Smooth muscle cell (in vitro differentiated cells): ENCODE data around the gene MMP24OS. TPM values are rescaled to one million over a fixed set of nuclear protein-coding genes. Genes with fewer than 3 reads are reported as not detected.

Experiments used
- DNase-seq: peaks from one replicate; lab custom pipeline; 2025; ENCODE audit not compliant: unreplicated experiment; lab: John Stamatoyannopoulos, UW
- H2AFZ ChIP-seq: fragments of 200-600 bp; sonication (generic); 2 replicates; pipeline ENCODE4 v1.6.0; 2016; ENCODE audit warnings: antibody characterized with exemption, low read depth, mild to moderate bottlenecking
- H3F3A ChIP-seq: fragments of 200-600 bp; sonication (generic); 2 replicates; pipeline ENCODE4 v1.6.0; 2017; ENCODE audit warnings: antibody characterized with exemption, low read depth
- H3K27ac ChIP-seq: fragments of 200-600 bp; sonication (generic); 2 replicates; pipeline ENCODE4 v1.5.1; 2016; ENCODE audit warnings: low read depth, mild to moderate bottlenecking
- H3K27me3 ChIP-seq: fragments of 200-600 bp; sonication (generic); 2 replicates; pipeline ENCODE4 v1.6.1; 2016; ENCODE audit warnings: low read depth, mild to moderate bottlenecking
- H3K36me3 ChIP-seq: fragments of 200-600 bp; sonication (generic); 2 replicates; pipeline ENCODE4 v1.5.1; 2016; ENCODE audit warnings: low read depth
- H3K4me1 ChIP-seq: fragments of 200-600 bp; sonication (generic); 2 replicates; pipeline ENCODE4 v1.5.1; 2016; ENCODE audit warnings: low read depth
- H3K4me2 ChIP-seq: fragments of 200-600 bp; sonication (generic); 2 replicates; pipeline ENCODE4 v1.6.0; 2016; ENCODE audit warnings: mild to moderate bottlenecking
- H3K4me3 ChIP-seq: fragments of 200-600 bp; sonication (generic); 2 replicates; pipeline ENCODE4 v1.5.1; 2016; ENCODE audit warnings: mild to moderate bottlenecking
- H3K79me2 ChIP-seq: fragments of 200-600 bp; sonication (generic); 2 replicates; pipeline ENCODE4 v1.6.0; 2016; ENCODE audit warnings: low read depth, mild to moderate bottlenecking
- H3K9ac ChIP-seq: fragments of 200-600 bp; sonication (generic); 2 replicates; pipeline ENCODE4 v1.6.0; 2016; ENCODE audit warnings: low read depth
- H3K9me3 ChIP-seq: fragments of 200-600 bp; sonication (generic); replicated peaks from 2 replicates; pipeline ENCODE4 v1.5.1; 2016; ENCODE audit warnings: low read depth
- H4K20me1 ChIP-seq: fragments of 200-600 bp; sonication (generic); 2 replicates; pipeline ENCODE4 v1.6.0; 2016; ENCODE audit warnings: low read depth
- WGBS: methylation state at CpG from one replicate; pipeline ENCODE4 v1.1.7; 2016; ENCODE audit warnings: low lambda C conversion rate; 5-methylcytosine and 5-hydroxymethylcytosine counted together
- polyA plus RNA-seq: library from polyadenylated mRNA; unstranded; fragments of >200 nt; fragmentation: Nextera tagmentation; extraction: Ambion mirVana; gene quantifications from 2 replicates; pipeline ENCODE4 v1.2.1, GENCODE V29; 2016
- total RNA-seq: library from RNA; depleted of rRNA; stranded (reverse); fragments of >200 nt; gene quantifications from 2 replicates; pipeline ENCODE4 v1.2.3, GENCODE V29; 2014
- TF ChIP-seq, protein P1 (sequence below): fragments of 200-600 bp; sonication (generic); IDR thresholded peaks from 2 replicates; pipeline ENCODE4 v1.5.1; 2017; ENCODE audit warnings: borderline replicate concordance, mild to moderate bottlenecking, antibody characterized with exemption; ENCODE audit not compliant: insufficient read depth, poor library complexity, severe bottlenecking

The MMP24OS gene
- total and polyA plus RNA-seq, 2 experiments from 2014 or later: 14.3 to 44.7 TPM

DNA sequence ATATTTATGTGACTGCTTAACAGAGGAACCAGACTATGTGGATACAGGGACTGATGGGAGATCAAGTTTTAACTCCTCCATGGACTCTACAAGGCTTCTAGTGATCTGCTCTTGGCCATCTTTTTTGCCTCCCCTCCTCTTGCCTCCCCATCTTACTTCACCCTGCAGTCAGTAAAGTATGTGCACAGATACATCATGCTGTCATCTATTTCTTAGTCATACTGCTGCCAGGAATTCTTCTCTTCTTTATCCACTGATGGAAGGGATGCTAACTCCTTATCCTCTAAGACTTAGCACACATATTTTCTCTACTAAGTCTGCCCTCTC is 41.9 kb upstream of the MMP24OS start:
- no peak for DNase-seq

DNA sequence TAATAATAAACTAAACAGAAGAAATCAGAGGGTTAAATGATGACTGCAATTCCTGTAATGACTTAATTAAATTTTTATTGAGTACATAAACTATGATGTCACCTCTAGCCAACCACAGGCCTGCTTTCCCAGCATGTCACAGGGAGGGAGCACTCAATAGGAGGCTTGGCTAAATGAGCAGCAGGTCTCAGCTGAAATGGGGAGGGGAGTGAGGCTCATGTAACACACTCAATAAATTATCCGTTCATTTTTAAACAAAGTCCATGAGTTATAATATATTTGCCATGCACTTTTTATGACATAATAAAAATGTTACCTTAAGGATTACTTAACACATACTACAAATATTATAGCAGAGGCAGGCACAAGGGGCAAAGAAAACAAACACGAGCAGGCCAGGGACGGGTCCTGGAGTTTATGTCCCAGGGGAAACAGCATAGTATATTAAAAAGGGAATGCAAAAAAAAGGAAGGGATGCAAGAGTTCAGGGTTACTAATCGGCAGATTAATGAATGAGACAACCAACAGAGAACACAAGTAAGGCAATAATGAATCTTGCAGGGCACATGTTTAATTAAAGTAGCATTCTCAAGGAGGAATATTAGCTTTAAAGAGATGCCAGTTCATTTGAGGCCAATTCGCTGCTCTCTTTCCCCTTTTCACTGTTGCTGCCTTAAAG is 41.4 kb upstream of the MMP24OS start:
- no peak for DNase-seq
- Histone ChIP-seq H3K9ac (peak overlapping the region; percentile 31), H3K4me1 (peaks cover 17% of the 10 kb centered on the region), H3K27me3 (no peaks in the 10 kb centered on the region), H3K9me3 (no peaks in the 10 kb centered on the region), H3K4me2 (peak overlapping the region; percentile 76), H3K36me3 (no peaks in the 10 kb centered on the region), H2AFZ (no peak overlapping the region), H4K20me1 (no peaks in the 10 kb centered on the region), H3F3A (peaks cover 5% of the 10 kb centered on the region), H3K4me3 (no peak overlapping the region), H3K79me2 (no peaks in the 10 kb centered on the region), H3K27ac (peak overlapping the region; percentile 95)
- TF ChIP-seq, protein P1, sequence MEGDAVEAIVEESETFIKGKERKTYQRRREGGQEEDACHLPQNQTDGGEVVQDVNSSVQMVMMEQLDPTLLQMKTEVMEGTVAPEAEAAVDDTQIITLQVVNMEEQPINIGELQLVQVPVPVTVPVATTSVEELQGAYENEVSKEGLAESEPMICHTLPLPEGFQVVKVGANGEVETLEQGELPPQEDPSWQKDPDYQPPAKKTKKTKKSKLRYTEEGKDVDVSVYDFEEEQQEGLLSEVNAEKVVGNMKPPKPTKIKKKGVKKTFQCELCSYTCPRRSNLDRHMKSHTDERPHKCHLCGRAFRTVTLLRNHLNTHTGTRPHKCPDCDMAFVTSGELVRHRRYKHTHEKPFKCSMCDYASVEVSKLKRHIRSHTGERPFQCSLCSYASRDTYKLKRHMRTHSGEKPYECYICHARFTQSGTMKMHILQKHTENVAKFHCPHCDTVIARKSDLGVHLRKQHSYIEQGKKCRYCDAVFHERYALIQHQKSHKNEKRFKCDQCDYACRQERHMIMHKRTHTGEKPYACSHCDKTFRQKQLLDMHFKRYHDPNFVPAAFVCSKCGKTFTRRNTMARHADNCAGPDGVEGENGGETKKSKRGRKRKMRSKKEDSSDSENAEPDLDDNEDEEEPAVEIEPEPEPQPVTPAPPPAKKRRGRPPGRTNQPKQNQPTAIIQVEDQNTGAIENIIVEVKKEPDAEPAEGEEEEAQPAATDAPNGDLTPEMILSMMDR: no peak
- 59% methylated on average over 5 of the region's 5 CpGs for WGBS

More for the DNA sequence above, 41.9 kb upstream of the MMP24OS start:
- H3K4me1 ChIP-seq: peaks cover 17% of the 10 kb centered on the region
- H3K79me2 ChIP-seq: no peaks in the 10 kb centered on the region
- H3F3A ChIP-seq: peaks cover 5% of the 10 kb centered on the region
- no peaks in the 10 kb centered on the region for H3K27me3 ChIP-seq
- TF ChIP-seq, protein P1: no peak
- no peak overlapping the region for H2AFZ ChIP-seq
- no peaks in the 10 kb centered on the region for H3K36me3 ChIP-seq
- peak overlapping the region; percentile 95 for H3K27ac ChIP-seq
- no peaks in the 10 kb centered on the region for H3K9me3 ChIP-seq
- peak overlapping the region; percentile 62 for H3K9ac ChIP-seq
- H3K4me3 ChIP-seq: no peak overlapping the region
- peak overlapping the region; percentile 76 for H3K4me2 ChIP-seq
- H4K20me1 ChIP-seq: no peaks in the 10 kb centered on the region

DNA sequence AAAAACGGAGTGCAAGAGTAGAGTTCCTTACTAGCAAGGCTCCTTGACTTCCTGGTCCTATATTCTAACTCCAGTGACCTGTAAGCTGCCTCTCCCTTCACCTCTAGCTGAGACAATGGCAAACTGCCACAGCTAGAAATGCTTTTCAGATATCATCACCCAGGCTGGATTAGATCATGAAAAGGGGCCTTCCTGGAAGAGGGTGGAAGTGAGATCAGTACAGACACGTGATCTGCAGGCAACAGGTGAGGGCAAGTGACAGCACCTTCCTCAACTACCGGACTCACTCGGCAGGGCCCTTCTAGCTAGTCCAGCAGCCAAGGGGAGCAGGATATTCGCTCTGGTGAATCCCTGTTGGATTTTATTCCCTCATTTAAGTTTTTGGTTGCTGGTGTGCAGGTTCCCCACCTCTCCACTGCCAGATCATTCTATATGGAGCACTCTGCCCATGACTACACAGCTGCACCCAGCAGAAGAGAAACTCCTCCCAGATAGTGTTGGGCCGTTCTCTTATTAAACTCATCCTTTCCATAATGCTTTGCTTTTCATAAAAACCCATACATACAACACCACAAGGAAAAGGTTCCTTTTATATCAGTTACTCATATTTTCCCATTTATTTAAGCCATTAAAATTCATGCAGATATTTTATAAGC is 40.7 kb upstream of the MMP24OS start:
- no peaks in the 10 kb centered on the region for H4K20me1 ChIP-seq
- peak overlapping the region; percentile 95 for H3K27ac ChIP-seq
- TF ChIP-seq, protein P1: no peak
- H2AFZ ChIP-seq: no peak overlapping the region
- H3K4me2 ChIP-seq: peak overlapping the region; percentile 76
- H3K4me3 ChIP-seq: no peak overlapping the region
- DNase-seq: no peak
- H3K79me2 ChIP-seq: no peaks in the 10 kb centered on the region
- H3K9ac ChIP-seq: peak overlapping the region; percentile 46
- WGBS: 75% methylated on average over 6 of the region's 6 CpGs
- no peaks in the 10 kb centered on the region for H3K27me3 ChIP-seq
- peaks cover 5% of the 10 kb centered on the region for H3F3A ChIP-seq
- peaks cover 17% of the 10 kb centered on the region for H3K4me1 ChIP-seq
- H3K36me3 ChIP-seq: no peaks in the 10 kb centered on the region
- no peaks in the 10 kb centered on the region for H3K9me3 ChIP-seq
